Activated CD4-positive, alpha-beta T cell treated with anti-CD3 and anti-CD28 coated beads for 36 hours (primary cell): ENCODE data around the gene TLR2. TPM values are rescaled to one million over a fixed set of nuclear protein-coding genes. Genes with fewer than 3 reads are reported as not detected.

Source experiments
- ATAC-seq: fragments of 200-7000 bp; cut with Tn5 transposase; one replicate; pipeline ENCODE4 v1.10.0; 2021; ENCODE audit warnings: mild to moderate bottlenecking, moderate library complexity
- CTCF ChIA-PET: fragments of 350-600 bp; sonication (Branson Sonifier 250); formaldehyde crosslinking; loops from one replicate; lab custom pipeline; 2021; ENCODE audit warnings: antibody characterized with exemption; lab: Charles Lee
- POLR2A ChIA-PET: fragments of 350-600 bp; sonication (Branson Sonifier 250); formaldehyde crosslinking; loops from one replicate; lab custom pipeline; 2021; ENCODE audit warnings: antibody characterized with exemption, inconsistent platforms; lab: Charles Lee
- DNase-seq: peaks from one replicate; pipeline ENCODE4 v3.0.0-alpha.2; 2020
- H3K27ac Mint-ChIP-seq: one replicate; pipeline ENCODE4 v1.8.0; 2021; ENCODE audit warnings: mixed read lengths
- H3K27me3 Mint-ChIP-seq: one replicate; pipeline ENCODE4 v1.8.0; 2021; ENCODE audit warnings: mixed read lengths
- H3K36me3 Mint-ChIP-seq: one replicate; pipeline ENCODE4 v1.8.0; 2021; ENCODE audit warnings: low read depth, mixed read lengths
- H3K4me1 Mint-ChIP-seq: one replicate; pipeline ENCODE4 v1.8.0; 2021; ENCODE audit warnings: mixed read lengths
- H3K4me3 Mint-ChIP-seq: one replicate; pipeline ENCODE4 v1.8.0; 2021; ENCODE audit warnings: mild to moderate bottlenecking, moderate library complexity, mixed read lengths
- H3K9me3 Mint-ChIP-seq: one replicate; pipeline ENCODE4 v1.8.0; 2021; ENCODE audit warnings: low read depth, mixed read lengths
- intact Hi-C, 2 experiments: fragments of 100-400 bp; cut with DNase I in 1 of 2; cut with micrococcal nuclease in 1 of 2; formaldehyde crosslinking; loops; one replicate each; pipeline versions ENCODE4 v1.14.2 to v1.15.1; 2022 to 2024; cut with DNase I, micrococcal nuclease
- total RNA-seq, 2 experiments: library from RNA; stranded (reverse); gene quantifications; one replicate each; pipeline ENCODE4 v1.2.3, GENCODE V29; 2021

TLR2 gene
- total RNA-seq, 2 experiments from 2014 or later: 1.3 to 2.0 TPM

DNA sequence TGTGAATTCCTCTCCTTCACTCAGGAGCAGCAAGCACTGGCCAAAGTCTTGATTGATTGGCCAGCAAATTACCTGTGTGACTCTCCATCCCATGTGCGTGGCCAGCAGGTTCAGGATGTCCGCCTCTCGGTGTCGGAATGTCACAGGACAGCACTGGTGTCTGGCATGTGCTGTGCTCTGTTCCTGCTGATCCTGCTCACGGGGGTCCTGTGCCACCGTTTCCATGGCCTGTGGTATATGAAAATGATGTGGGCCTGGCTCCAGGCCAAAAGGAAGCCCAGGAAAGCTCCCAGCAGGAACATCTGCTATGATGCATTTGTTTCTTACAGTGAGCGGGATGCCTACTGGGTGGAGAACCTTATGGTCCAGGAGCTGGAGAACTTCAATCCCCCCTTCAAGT is 20.4 kb downstream of the TLR2 start:
- ChIA-PET CTCF (interaction anchor here (0.6 kb wide), 1 partner anchor 20 kb away, joined by 3 read pairs; no protein-coding TSS in a partner anchor), POLR2A (no interaction called here)
- Mint-ChIP-seq H3K9me3 (no peaks in the 10 kb centered on the region), H3K4me1 (peaks cover 10% of the 10 kb centered on the region), H3K36me3 (no peaks in the 10 kb centered on the region), H3K27me3 (no peaks in the 10 kb centered on the region), H3K27ac (no peak overlapping the region), H3K4me3 (no peak overlapping the region)
- intact Hi-C loops: no loop called here
- no peak for DNase-seq
- no peak for ATAC-seq

- Mint-ChIP-seq H3K4me3 (no peak overlapping the region), H3K9me3 (no peaks in the 10 kb centered on the region), H3K27me3 (no peaks in the 10 kb centered on the region), H3K4me1 (peaks cover 10% of the 10 kb centered on the region), H3K27ac (no peak overlapping the region), H3K36me3 (no peaks in the 10 kb centered on the region)
- intact Hi-C loops: no loop called here
- ChIA-PET CTCF (interaction anchor here (0.7 to 1.5 kb wide), 2 partner anchors 18 to 44 kb away, joined by 3 to 5 read pairs; no protein-coding TSS in a partner anchor), POLR2A (no interaction called here)
- no peak for ATAC-seq
- DNase-seq: no peak
These were observed 21.8 kb downstream of the TLR2 start for GRCh38 chr4:153705743-153706468.

GRCh38 chr4:153706519-153706918 is 22.4 kb downstream of the TLR2 start:
- POLR2A ChIA-PET: no interaction called here
- no peak overlapping the region for H3K4me3 Mint-ChIP-seq
- H3K27me3 Mint-ChIP-seq: no peaks in the 10 kb centered on the region
- intact Hi-C loops: no loop called here
- H3K9me3 Mint-ChIP-seq: no peaks in the 10 kb centered on the region
- H3K27ac Mint-ChIP-seq: no peak overlapping the region
- CTCF ChIA-PET: interaction anchor here (0.7 to 1.5 kb wide), 3 partner anchors 18 to 434 kb away, joined by 3 to 5 read pairs (median 3); no protein-coding TSS in a partner anchor
- no peaks in the 10 kb centered on the region for H3K36me3 Mint-ChIP-seq
- DNase-seq (no peak), ATAC-seq (no peak)
- peaks cover 10% of the 10 kb centered on the region for H3K4me1 Mint-ChIP-seq

GRCh38 chr4:153710681-153711080 is 26.6 kb downstream of the TLR2 start:
- Mint-ChIP-seq H3K27me3 (peaks cover 2% of the 10 kb centered on the region), H3K36me3 (no peaks in the 10 kb centered on the region), H3K4me3 (no peak overlapping the region), H3K4me1 (peaks cover 10% of the 10 kb centered on the region), H3K27ac (no peak overlapping the region), H3K9me3 (no peaks in the 10 kb centered on the region)
- DNase-seq (no peak), ATAC-seq (no peak)
- ChIA-PET POLR2A (no interaction called here), CTCF (interaction anchor here (1.0 to 1.1 kb wide), 2 partner anchors 11 to 14 kb away, joined by 3 to 4 read pairs; no protein-coding TSS in a partner anchor)
- intact Hi-C loops: no loop called here

DNA sequence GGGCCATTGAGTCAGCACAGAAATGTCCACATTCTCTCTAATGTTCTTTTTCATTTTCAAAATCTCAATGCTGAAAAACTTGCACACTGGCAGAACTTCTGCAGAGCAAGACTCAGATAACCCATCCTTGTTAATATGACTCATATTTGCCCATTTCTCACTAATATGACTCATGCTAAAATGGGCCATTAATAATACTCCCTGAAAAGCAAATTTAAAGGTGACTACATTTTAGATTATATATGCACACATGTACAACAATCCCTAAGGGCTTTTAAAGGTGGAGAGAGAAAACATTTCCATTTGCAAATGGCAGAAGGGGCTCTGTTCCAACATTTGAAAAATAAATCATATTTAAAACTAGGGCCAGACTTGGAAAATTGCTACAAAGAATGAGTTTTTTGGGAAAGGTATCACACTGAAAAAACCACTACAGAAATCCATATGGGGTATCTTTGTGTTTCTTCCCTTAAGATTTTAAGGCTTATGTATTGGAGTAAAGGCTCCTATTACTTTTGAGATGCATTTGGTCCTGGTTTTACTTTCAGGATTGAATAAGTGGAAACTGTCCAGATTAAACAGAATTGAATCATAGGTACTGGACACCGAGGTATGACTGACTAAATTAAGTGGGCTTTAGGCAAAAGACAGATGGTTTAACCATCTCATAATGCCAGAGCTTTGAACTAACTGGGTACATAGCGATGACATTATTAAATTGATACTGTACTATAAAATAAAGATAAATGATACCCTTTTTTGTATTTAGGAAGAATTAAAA is 30.0 kb downstream of the TLR2 start:
- Mint-ChIP-seq H3K27ac (no peak overlapping the region), H3K9me3 (peaks cover 2% of the 10 kb centered on the region), H3K36me3 (no peaks in the 10 kb centered on the region), H3K4me1 (no peaks in the 10 kb centered on the region), H3K27me3 (peaks cover 2% of the 10 kb centered on the region), H3K4me3 (no peak overlapping the region)
- DNase-seq (no peak), ATAC-seq (no peak)
- intact Hi-C loops: no loop called here
- CTCF ChIA-PET: interaction anchor here (0.6 kb wide), 1 partner anchor 14 kb away, joined by 4 read pairs; no protein-coding TSS in a partner anchor
- POLR2A ChIA-PET: no interaction called here

DNA sequence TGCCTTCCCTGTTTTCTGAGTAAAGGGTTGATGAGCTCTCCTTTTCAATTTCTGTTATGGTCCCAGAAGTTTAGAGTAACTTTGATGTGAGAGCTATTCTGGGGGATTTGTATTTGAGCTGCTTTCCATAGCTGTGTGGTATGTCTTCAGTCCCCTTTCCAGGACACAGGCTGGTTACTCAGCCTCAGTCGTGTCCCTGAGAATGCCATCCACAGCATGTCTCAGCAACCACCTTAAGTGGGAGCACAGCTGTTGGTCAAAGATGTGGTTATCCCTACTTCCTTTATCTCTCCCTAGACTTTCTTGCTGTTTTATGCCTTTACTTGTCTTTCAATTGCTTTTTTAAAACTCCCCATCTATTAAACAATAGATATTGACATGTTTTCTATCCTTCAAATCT is 38.0 kb downstream of the TLR2 start:
- ATAC-seq: no peak
- intact Hi-C loops: no loop called here
- H3K27me3 Mint-ChIP-seq: no peaks in the 10 kb centered on the region
- no peaks in the 10 kb centered on the region for H3K4me1 Mint-ChIP-seq
- H3K9me3 Mint-ChIP-seq: peaks cover 5% of the 10 kb centered on the region
- CTCF ChIA-PET: interaction anchor here (0.9 to 1.5 kb wide), 2 partner anchors 12 to 16 kb away, joined by 3 read pairs; no protein-coding TSS in a partner anchor
- no peak overlapping the region for H3K4me3 Mint-ChIP-seq
- H3K27ac Mint-ChIP-seq: no peak overlapping the region
- POLR2A ChIA-PET: no interaction called here
- DNase-seq: no peak
- no peaks in the 10 kb centered on the region for H3K36me3 Mint-ChIP-seq

DNA sequence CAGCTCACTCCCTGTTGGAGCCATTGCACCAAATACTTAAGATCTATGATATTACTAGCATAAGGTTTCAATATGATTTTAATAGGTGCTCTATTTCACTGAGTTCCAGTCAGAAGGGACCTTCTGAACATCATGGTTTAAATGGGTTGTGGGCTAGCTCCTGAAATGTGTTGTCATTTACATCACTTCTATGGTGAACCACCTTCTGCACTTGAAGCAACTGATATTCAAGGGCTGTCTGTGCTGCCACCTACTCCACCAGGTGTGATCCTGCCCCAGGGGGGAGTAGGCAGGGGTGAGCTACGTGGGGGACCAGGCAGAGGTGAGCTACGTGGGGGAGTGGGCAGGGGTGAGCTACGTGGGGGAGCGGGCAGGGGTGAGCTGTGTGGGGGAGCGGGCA is 40.5 kb downstream of the TLR2 start:
- ChIA-PET CTCF (interaction anchor here (0.5 kb wide), 1 partner anchor 18 kb away, joined by 3 read pairs; no protein-coding TSS in a partner anchor), POLR2A (interaction anchor here (1.0 kb wide), 1 partner anchor 610 kb away, joined by 3 read pairs; no protein-coding TSS in a partner anchor)
- no peak for DNase-seq
- Mint-ChIP-seq H3K4me3 (no peak overlapping the region), H3K27ac (no peak overlapping the region), H3K4me1 (no peaks in the 10 kb centered on the region), H3K27me3 (no peaks in the 10 kb centered on the region), H3K36me3 (no peaks in the 10 kb centered on the region), H3K9me3 (no peaks in the 10 kb centered on the region)
- intact Hi-C loops: no loop called here
- peak; percentile 39 for ATAC-seq

GRCh38 chr4:153725136-153725830 is 41.2 kb downstream of the TLR2 start:
- DNase-seq (no peak), ATAC-seq (no peak)
- no peaks in the 10 kb centered on the region for H3K27me3 Mint-ChIP-seq
- H3K4me3 Mint-ChIP-seq: no peak overlapping the region
- ChIA-PET POLR2A (no interaction called here), CTCF (interaction anchor here (1.7 kb wide), 1 partner anchor 24 kb away, joined by 4 read pairs; no protein-coding TSS in a partner anchor)
- no peaks in the 10 kb centered on the region for H3K9me3 Mint-ChIP-seq
- H3K27ac Mint-ChIP-seq: no peak overlapping the region
- no peaks in the 10 kb centered on the region for H3K36me3 Mint-ChIP-seq
- intact Hi-C loops: no loop called here
- H3K4me1 Mint-ChIP-seq: no peaks in the 10 kb centered on the region

DNA sequence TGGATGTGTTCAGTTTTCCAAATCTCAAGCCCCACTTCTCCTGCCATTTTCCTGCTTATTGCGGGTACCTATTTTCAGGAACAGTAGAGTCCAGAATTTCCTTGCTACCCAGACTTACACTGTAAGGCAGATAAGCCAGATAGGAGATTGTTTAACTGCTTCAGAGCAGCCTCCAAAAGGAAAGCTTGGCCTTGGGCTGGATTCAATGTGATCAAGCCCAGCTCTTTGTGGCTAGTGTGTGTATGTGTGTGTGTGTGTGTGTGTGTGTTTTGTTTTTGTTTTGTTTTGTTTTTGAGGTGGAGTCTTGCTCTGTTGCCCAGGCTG is 41.7 kb downstream of the TLR2 start:
- H3K36me3 Mint-ChIP-seq: no peaks in the 10 kb centered on the region
- no peaks in the 10 kb centered on the region for H3K4me1 Mint-ChIP-seq
- ATAC-seq (no peak), DNase-seq (no peak)
- H3K9me3 Mint-ChIP-seq: no peaks in the 10 kb centered on the region
- no peaks in the 10 kb centered on the region for H3K27me3 Mint-ChIP-seq
- H3K4me3 Mint-ChIP-seq: no peak overlapping the region
- POLR2A ChIA-PET: no interaction called here
- CTCF ChIA-PET: interaction anchor here (1.7 kb wide), 1 partner anchor 23 kb away, joined by 4 read pairs; no protein-coding TSS in a partner anchor
- intact Hi-C loops: no loop called here
- no peak overlapping the region for H3K27ac Mint-ChIP-seq

DNA sequence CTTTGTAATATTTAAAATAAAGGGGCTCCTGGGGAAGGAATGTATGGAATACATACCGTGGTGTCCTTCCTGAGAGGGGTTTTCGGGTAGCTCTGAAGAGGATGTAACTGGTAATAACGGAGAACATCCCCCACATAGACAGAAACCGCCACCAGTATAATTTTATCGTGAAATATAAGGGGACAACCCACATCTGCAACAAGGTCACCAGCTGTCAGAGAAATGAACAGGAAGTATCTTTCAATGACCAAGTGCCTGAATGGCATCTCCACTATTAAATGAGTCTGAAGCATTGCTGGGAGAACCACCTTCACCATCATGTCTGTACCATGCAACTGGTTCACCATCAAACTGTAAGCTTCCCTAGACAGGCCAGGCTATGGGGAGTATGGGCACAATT is 44.1 kb downstream of the TLR2 start:
- CTCF ChIA-PET: interaction anchor here (0.7 to 1.3 kb wide), 2 partner anchors 14 to 22 kb away, joined by 4 read pairs; no protein-coding TSS in a partner anchor
- POLR2A ChIA-PET: no interaction called here
- intact Hi-C loops: no loop called here
- no peaks in the 10 kb centered on the region for H3K9me3 Mint-ChIP-seq
- ATAC-seq (no peak), DNase-seq (no peak)
- H3K27ac Mint-ChIP-seq: no peak overlapping the region
- peaks cover 7% of the 10 kb centered on the region for H3K4me1 Mint-ChIP-seq
- no peak overlapping the region for H3K4me3 Mint-ChIP-seq
- peaks cover 2% of the 10 kb centered on the region for H3K27me3 Mint-ChIP-seq
- no peaks in the 10 kb centered on the region for H3K36me3 Mint-ChIP-seq

- H3K9me3 Mint-ChIP-seq: no peaks in the 10 kb centered on the region
- no peak for ATAC-seq
- H3K4me1 Mint-ChIP-seq: peaks cover 8% of the 10 kb centered on the region
- ChIA-PET POLR2A (no interaction called here), CTCF (no interaction called here)
- no peak overlapping the region for H3K4me3 Mint-ChIP-seq
- peaks cover 2% of the 10 kb centered on the region for H3K27me3 Mint-ChIP-seq
- no peak for DNase-seq
- H3K27ac Mint-ChIP-seq: no peak overlapping the region
- no peaks in the 10 kb centered on the region for H3K36me3 Mint-ChIP-seq
- intact Hi-C loops: no loop called here
These were observed 44.6 kb downstream of the TLR2 start for GRCh38 chr4:153728660-153729059.
